GM12874 (cell line): ENCODE results near the gene PTPRQ.

Experiments
- TF ChIP-seq, protein P1 (sequence below): IDR thresholded peaks from 2 replicates; pipeline ENCODE4 v1.5.1; 2011; ENCODE audit warnings: low read depth, mild to moderate bottlenecking, control low read depth, low read length, moderate library complexity; ENCODE audit not compliant: insufficient read depth

Gene PTPRQ

DNA sequence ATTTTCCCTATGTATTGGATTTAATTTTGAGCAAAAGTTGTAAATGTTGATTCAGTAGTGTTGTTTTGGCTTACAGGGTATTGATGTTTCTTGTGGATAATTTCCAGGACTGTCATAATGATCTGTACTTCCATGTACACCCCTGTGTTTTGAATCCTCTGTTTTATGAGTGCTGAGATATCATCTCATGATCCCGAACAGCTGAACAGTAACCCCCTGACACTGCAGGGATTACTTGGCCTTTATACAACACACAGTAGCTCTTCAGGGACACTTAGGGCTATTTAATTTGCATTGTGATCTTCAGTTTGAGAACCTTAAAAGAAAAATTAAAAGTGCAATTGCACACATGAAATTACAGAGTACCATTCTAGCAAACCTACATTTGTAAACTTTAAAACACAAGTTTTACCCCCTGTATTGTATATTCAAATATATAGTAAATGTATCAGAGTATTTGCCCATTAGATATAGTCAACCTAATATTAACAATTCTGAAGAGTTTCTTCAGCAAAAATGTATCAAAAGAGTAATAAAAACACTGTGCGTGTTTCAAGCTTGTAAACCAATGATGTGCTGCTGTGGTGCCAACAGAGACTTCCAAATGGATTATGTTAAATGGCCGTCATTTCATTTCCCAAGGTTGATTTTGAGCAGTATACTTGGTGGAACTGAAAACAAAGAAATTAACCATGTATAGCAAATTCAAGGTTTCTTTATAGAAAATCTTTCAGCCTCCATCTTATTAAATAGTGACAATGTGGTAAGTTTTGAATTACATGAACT is 235.5 kb downstream of the PTPRQ start:
- TF ChIP-seq, protein P1, sequence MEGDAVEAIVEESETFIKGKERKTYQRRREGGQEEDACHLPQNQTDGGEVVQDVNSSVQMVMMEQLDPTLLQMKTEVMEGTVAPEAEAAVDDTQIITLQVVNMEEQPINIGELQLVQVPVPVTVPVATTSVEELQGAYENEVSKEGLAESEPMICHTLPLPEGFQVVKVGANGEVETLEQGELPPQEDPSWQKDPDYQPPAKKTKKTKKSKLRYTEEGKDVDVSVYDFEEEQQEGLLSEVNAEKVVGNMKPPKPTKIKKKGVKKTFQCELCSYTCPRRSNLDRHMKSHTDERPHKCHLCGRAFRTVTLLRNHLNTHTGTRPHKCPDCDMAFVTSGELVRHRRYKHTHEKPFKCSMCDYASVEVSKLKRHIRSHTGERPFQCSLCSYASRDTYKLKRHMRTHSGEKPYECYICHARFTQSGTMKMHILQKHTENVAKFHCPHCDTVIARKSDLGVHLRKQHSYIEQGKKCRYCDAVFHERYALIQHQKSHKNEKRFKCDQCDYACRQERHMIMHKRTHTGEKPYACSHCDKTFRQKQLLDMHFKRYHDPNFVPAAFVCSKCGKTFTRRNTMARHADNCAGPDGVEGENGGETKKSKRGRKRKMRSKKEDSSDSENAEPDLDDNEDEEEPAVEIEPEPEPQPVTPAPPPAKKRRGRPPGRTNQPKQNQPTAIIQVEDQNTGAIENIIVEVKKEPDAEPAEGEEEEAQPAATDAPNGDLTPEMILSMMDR = no peak

DNA sequence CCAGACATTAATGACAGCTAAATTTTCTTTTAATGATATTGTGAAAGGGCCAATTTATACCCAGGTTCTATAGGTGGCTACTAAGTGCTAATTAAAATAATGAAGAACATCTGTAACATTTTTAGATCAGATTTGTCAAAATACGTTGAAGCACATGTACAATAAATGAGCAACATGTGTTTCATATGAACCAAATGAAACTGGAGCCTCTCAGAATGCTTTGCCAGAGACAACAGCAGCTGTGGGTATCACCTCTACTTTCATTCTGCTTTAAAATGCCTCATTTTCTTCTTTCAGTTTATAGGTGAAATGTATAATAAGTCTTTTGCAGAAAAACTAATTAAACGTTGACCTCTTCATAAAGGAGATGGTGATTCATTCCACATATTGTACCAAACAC is 237.3 kb downstream of the PTPRQ start:
- TF ChIP-seq, protein P1 = no peak

DNA sequence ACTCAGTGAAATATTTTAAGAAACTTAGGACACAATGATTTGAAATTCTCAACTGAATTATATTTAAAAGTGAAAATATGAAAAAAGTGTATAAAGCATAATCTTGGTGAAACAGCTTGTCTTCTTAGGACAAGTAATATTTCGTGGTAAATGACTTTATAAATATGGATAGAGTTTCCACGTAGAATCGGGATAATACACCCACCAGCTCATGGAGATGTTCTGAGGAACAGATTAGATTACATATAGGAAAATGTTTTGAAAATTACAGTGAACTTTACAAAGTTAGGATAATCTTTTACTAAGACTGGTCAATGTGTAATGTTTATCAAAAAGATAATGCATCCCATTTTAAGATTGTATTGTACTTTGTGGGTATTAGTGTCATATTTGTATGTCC is 237.8 kb downstream of the PTPRQ start:
- TF ChIP-seq, protein P1 = no peak

DNA sequence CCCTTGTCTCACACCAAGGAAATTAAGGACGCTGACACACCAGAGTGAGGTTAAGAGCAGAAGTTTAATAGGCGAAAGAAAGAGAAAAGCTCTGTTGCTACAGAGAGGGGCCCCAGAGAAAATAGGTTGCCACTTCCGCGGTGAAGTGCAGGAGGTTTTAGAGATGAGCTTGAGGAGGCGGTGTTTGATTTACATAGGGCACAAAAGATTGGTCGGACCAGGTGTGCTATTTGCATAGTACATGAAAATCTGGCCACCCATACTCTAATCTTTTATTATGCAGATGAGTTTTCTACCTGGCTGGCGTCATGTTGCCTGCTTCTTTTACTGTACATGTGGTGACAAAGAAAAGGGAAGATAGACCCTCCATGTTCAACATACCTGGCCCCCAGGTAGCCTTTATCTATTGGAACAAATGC is 240.1 kb downstream of the PTPRQ start:
- TF ChIP-seq, protein P1 = no peak

DNA sequence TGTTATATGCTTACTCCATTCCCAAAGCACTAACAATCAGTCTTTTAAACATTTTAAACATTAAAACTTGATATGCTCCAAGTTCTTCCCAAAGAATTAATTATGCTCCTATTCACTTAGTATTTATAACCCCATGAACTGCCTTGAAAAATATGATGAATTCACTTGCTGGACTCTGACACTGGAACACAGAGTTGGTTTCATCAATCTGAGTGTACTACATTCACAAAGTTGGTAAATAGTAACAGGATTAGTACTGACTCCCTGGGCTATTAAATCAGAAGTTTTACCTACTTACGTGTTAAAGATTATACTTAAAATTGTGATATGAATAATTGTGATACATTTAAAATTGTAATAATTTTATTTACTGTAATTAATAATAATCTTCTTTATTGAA is 246.1 kb downstream of the PTPRQ start:
- TF ChIP-seq, protein P1 = no peak

DNA sequence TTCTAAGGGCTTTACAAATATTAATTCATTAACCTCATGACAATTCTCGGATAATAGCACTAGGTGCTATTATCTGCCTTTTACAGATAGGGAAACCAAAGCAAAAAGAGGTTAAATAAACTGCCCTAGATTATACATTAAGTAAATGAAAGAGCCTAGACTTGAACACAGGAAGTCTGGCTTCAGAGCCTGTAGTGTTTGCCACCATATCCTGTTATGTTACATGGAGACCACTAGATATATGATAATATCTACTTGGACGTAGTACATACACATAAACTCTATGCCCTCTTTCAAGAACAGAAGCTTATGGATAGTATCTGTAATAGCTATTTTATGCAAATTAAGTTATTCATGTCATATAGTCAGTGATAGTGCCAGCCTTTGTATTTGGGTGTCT is 246.5 kb downstream of the PTPRQ start:
- TF ChIP-seq, protein P1 = no peak

DNA sequence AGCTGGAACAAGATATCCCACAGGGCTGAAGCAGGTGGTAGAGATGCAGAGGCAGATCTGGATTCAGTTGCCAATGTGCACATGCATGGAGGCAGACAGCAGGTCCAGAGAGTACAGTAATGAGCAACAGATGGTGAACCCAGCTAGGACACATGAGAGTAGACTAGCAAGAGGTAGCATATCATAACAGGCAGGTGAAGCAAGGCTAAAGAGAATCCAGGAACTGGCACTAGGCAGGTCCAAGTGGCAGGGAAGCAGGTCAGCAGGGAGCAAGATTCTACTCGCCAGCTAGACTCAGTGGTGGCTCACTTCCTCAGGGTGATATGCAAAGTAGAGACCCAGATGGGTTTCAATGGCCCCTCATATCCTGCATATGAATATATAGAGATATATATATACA is 248.1 kb downstream of the PTPRQ start:
- TF ChIP-seq, protein P1 = no peak
